OCI-LY1 (cell line): ENCODE measurements around the gene OLA1.

ENCODE experiments used
- EZH2 ChIP-seq: fragments of 200-600 bp; sonication (generic), shearing (Covaris generic); IDR thresholded peaks from 2 replicates; pipeline ENCODE4 v1.8.0; 2017; ENCODE audit warnings: borderline replicate concordance, mixed run types, mild to moderate bottlenecking, antibody characterized with exemption, low read length, moderate library complexity, mixed read lengths
- TF ChIP-seq, protein P1 (sequence below): fragments of 200-600 bp; sonication (generic), shearing (Covaris generic); IDR thresholded peaks from 2 replicates; pipeline ENCODE4 v1.5.1; 2017; ENCODE audit warnings: mild to moderate bottlenecking, antibody characterized with exemption, low read length, moderate library complexity, mixed read lengths

GRCh38 chr2:174259981-174260380 lies 11.6 kb upstream of the OLA1 start:
- no peak for TF ChIP-seq EZH2
- TF ChIP-seq, protein P1, sequence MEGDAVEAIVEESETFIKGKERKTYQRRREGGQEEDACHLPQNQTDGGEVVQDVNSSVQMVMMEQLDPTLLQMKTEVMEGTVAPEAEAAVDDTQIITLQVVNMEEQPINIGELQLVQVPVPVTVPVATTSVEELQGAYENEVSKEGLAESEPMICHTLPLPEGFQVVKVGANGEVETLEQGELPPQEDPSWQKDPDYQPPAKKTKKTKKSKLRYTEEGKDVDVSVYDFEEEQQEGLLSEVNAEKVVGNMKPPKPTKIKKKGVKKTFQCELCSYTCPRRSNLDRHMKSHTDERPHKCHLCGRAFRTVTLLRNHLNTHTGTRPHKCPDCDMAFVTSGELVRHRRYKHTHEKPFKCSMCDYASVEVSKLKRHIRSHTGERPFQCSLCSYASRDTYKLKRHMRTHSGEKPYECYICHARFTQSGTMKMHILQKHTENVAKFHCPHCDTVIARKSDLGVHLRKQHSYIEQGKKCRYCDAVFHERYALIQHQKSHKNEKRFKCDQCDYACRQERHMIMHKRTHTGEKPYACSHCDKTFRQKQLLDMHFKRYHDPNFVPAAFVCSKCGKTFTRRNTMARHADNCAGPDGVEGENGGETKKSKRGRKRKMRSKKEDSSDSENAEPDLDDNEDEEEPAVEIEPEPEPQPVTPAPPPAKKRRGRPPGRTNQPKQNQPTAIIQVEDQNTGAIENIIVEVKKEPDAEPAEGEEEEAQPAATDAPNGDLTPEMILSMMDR: no peak
